GM23338 (cell line): ENCODE data around the gene CXorf65. TPM values are rescaled to one million over a fixed set of nuclear protein-coding genes. Genes with fewer than 3 reads are reported as not detected.

Source experiments
- ATAC-seq: fragments of 200-7000 bp; cut with Tn5 transposase; 3 replicates; pipeline ENCODE4 v1.9.1; 2020
- DNase-seq: peaks from one replicate; pipeline ENCODE4 v3.0.0-alpha.2; 2015; ENCODE audit warnings: low spot score
- H2AFZ ChIP-seq: fragments of 200-600 bp; sonication (generic); 2 replicates; pipeline ENCODE4 v1.8.0; 2016; ENCODE audit warnings: antibody characterized with exemption, mild to moderate bottlenecking, moderate library complexity
- H3F3A ChIP-seq: fragments of 200-600 bp; sonication (generic); replicated peaks from 2 replicates; pipeline ENCODE4 v1.8.0; 2017; ENCODE audit warnings: antibody characterized with exemption, mixed run types, low read depth
- H3K27ac ChIP-seq: fragments of 200-600 bp; sonication (generic); 2 replicates; pipeline ENCODE4 v1.6.1; 2016; ENCODE audit warnings: low read depth
- H3K27me3 ChIP-seq: fragments of 200-600 bp; sonication (generic); 2 replicates; pipeline ENCODE4 v1.8.0; 2016; ENCODE audit warnings: mild to moderate bottlenecking, mixed run types, moderate library complexity; ENCODE audit not compliant: insufficient read depth
- H3K36me3 ChIP-seq: fragments of 200-600 bp; sonication (generic); 2 replicates; pipeline ENCODE4 v1.8.0; 2016; ENCODE audit warnings: mild to moderate bottlenecking; ENCODE audit not compliant: insufficient read depth
- H3K4me1 ChIP-seq: fragments of 200-600 bp; sonication (generic); 2 replicates; pipeline ENCODE4 v1.8.0; 2016; ENCODE audit warnings: mild to moderate bottlenecking, moderate library complexity; ENCODE audit not compliant: insufficient read depth
- H3K4me2 ChIP-seq: fragments of 200-600 bp; sonication (generic); 2 replicates; pipeline ENCODE4 v1.7.1; 2017; ENCODE audit warnings: mixed run types
- H3K4me3 ChIP-seq: fragments of 200-600 bp; sonication (generic); 2 replicates; pipeline ENCODE4 v1.6.1; 2016; ENCODE audit warnings: mixed run types
- H3K79me2 ChIP-seq: fragments of 200-600 bp; sonication (generic); replicated peaks from 2 replicates; pipeline ENCODE4 v1.8.0; 2017; ENCODE audit warnings: mild to moderate bottlenecking; ENCODE audit not compliant: insufficient read depth
- H3K9me2 ChIP-seq: fragments of 200-600 bp; sonication (generic); 2 replicates; pipeline ENCODE4 v1.8.0; 2017; ENCODE audit not compliant: insufficient read depth
- H4K20me1 ChIP-seq: fragments of 200-600 bp; sonication (generic); replicated peaks from 2 replicates; pipeline ENCODE4 v1.8.0; 2017; ENCODE audit warnings: mild to moderate bottlenecking; ENCODE audit not compliant: insufficient read depth
- H3K27ac Mint-ChIP-seq: 2 replicates; pipeline ENCODE4 v1.8.0; 2020; ENCODE audit warnings: inconsistent platforms, mild to moderate bottlenecking, moderate library complexity, mixed read lengths
- H3K27me3 Mint-ChIP-seq: 3 replicates; pipeline ENCODE4 v1.8.0; 2022; ENCODE audit warnings: low read depth, mild to moderate bottlenecking, moderate library complexity, mixed read lengths, inconsistent platforms; ENCODE audit not compliant: insufficient read depth, poor library complexity
- H3K36me3 Mint-ChIP-seq: 3 replicates; pipeline ENCODE4 v1.8.0; 2021; ENCODE audit warnings: low read depth, mild to moderate bottlenecking, inconsistent platforms, moderate library complexity, mixed read lengths
- H3K4me1 Mint-ChIP-seq: 3 replicates; pipeline ENCODE4 v1.8.0; 2020; ENCODE audit warnings: mild to moderate bottlenecking, inconsistent platforms, mixed read lengths
- H3K4me3 Mint-ChIP-seq: 3 replicates; pipeline ENCODE4 v1.8.0; 2021; ENCODE audit warnings: moderate library complexity, mild to moderate bottlenecking, inconsistent platforms, mixed read lengths
- H3K9me3 Mint-ChIP-seq: 3 replicates; pipeline ENCODE4 v1.8.0; 2020; ENCODE audit warnings: moderate library complexity, mild to moderate bottlenecking, inconsistent platforms, mixed read lengths
- CTCF ChIP-seq, 2 experiments: fragments of 200-600 bp in 1 of 2; sonication (generic) in 1 of 2; conservative IDR thresholded peaks; 2 replicates each; pipeline versions ENCODE4 v1.5.1 to v1.6.1; 2016 to 2017; ENCODE audit warnings: antibody characterized with exemption in 2 of 2, low read depth in 2 of 2, mild to moderate bottlenecking in 2 of 2, moderate library complexity in 1 of 2
- EZH2phosphoT487 ChIP-seq: fragments of 200-600 bp; sonication (generic); IDR thresholded peaks from one replicate; pipeline ENCODE4 v1.8.1; 2018; ENCODE audit warnings: antibody characterized with exemption; ENCODE audit not compliant: unreplicated experiment
- POLR2AphosphoS5 ChIP-seq: IDR thresholded peaks from 2 replicates; pipeline ENCODE4 v1.6.1; 2016; ENCODE audit warnings: antibody characterized with exemption, low read depth
- ZNF331 ChIP-seq: fragments of 250-450 bp; sonication (Bioruptor Pico); IDR thresholded peaks from 2 replicates; pipeline ENCODE4 v1.5.0; 2020; ENCODE audit warnings: low read depth, mild to moderate bottlenecking, moderate library complexity
- ZNF462 ChIP-seq: fragments of 250-450 bp; sonication (Bioruptor Pico); IDR thresholded peaks from 2 replicates; pipeline ENCODE4 v1.5.0; 2020; ENCODE audit warnings: mild to moderate bottlenecking, moderate library complexity
- polyA plus RNA-seq: library from polyadenylated mRNA; unstranded; fragments of >200 nt; fragmentation: Nextera tagmentation; extraction: Ambion mirVana; gene quantifications from 2 replicates; pipeline ENCODE4 v1.2.1, GENCODE V29; 2016
- total RNA-seq: library from RNA; depleted of rRNA; stranded (reverse); fragments of >200 nt; shearing (Covaris generic); gene quantifications from 2 replicates; pipeline ENCODE4 v1.2.3, GENCODE V29; 2014

The CXorf65 gene
- total and polyA plus RNA-seq, 2 experiments from 2014 or later = 0.79 TPM; not detected in 1

DNA sequence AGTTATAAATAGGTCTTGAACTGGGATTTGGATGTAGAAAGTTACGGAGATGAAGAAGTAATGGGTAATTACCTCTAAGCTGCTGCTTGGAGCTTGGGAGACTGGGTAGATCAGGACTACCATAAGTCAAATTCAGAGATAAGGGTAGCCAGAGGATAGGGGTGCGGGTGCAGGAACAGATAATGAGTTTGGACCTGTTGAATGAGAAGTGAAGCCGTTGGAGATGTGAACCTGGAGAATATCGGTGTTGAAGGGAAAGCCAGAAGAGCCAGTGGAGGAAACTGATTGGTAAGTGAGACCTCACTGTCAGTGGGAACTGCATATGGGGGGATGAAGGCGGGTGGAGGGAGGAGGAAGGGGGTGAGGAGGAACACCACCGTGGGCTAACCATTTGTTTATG lies 11.5 kb downstream of the CXorf65 start (continued):
- TF ChIP-seq CTCF (conservative IDR thresholded peaks at IDR 0.05; ENCODE audit: low read depth in 2 of 2) = no peak
- no peak for TF ChIP-seq ZNF462 (CRISPR knock-in tag)
- no peak for TF ChIP-seq ZNF331 (CRISPR knock-in tag)

- Histone ChIP-seq H3K79me2 (no peaks in the 10 kb centered on the region), H4K20me1 (no peaks in the 10 kb centered on the region), H3K27me3 (no peaks in the 10 kb centered on the region), H3K9me2 (no peaks in the 10 kb centered on the region), H3K4me2 (no peak overlapping the region), H3K27ac (no peak overlapping the region), H3K36me3 (no peaks in the 10 kb centered on the region), H3F3A (no peaks in the 10 kb centered on the region), H3K4me1 (no peaks in the 10 kb centered on the region), H2AFZ (no peak overlapping the region), H3K4me3 (no peak overlapping the region)
- DNase-seq (no peak), ATAC-seq (no peak)
- peaks cover 2% of the 10 kb centered on the region for H3K27me3 Mint-ChIP-seq
- no peaks in the 10 kb centered on the region; the same call in 2 of the 3 replicates for H3K4me1 Mint-ChIP-seq
- H3K36me3 Mint-ChIP-seq = no peaks in the 10 kb centered on the region
- H3K4me3 Mint-ChIP-seq = no peak overlapping the region
- H3K27ac Mint-ChIP-seq = no peak overlapping the region
- no peaks in the 10 kb centered on the region; the same call in 2 of the 3 replicates for H3K9me3 Mint-ChIP-seq
- TF ChIP-seq EZH2phosphoT487 (no peak), POLR2AphosphoS5 (no peak), ZNF331 (CRISPR knock-in tag) (no peak), ZNF462 (CRISPR knock-in tag) (no peak)
These were observed 15.3 kb downstream of the CXorf65 start for GRCh38 chrX:71091263-71091662.
